Fibroblast of skin of scalp (primary cell): ENCODE results near the gene GMFB. TPM values are rescaled to one million over a fixed set of nuclear protein-coding genes. Genes with fewer than 3 reads are reported as not detected.

ENCODE experiments used
- DNase-seq: peaks from one replicate; pipeline ENCODE4 v3.0.0-alpha.2; 2013
- polyA plus RNA-seq, 2 experiments: library from polyadenylated mRNA; unstranded; fragments of 120-200 nt; gene quantifications; one replicate each; pipeline ENCODE4 v1.2.1, GENCODE V29; 2013; ENCODE audit not compliant: insufficient read length in 2 of 2

Gene GMFB
- 60.1 TPM for polyA plus RNA-seq (2013, experiment 1 of 2; ENCODE audit: insufficient read length)
- 62.1 TPM for polyA plus RNA-seq (2013, experiment 2 of 2; ENCODE audit: insufficient read length)

GRCh38 chr14:54488646-54489317 lies at the start of gene GMFB:
Gene GMFB, minus strand, starts transcription at chr14:54488980. Its CDS starts 53 bp downstream, at chr14:54488927.
- peak; percentile 96 for DNase-seq

- no peak for DNase-seq
These were observed 49.3 kb upstream of the GMFB start for GRCh38 chr14:54538055-54538454.

GRCh38 chr14:54537651-54538050 lies 48.9 kb upstream of the GMFB start:
- DNase-seq, result no peak

- DNase-seq, result no peak
These were observed 46.9 kb upstream of the GMFB start for GRCh38 chr14:54535646-54536045.

GRCh38 chr14:54535126-54535525 lies 46.3 kb upstream of the GMFB start:
- peak; percentile 16 for DNase-seq

GRCh38 chr14:54533100-54533499 lies 44.3 kb upstream of the GMFB start:
- DNase-seq, result no peak

GRCh38 chr14:54532111-54533012 lies 43.6 kb upstream of the GMFB start:
- no peak for DNase-seq

GRCh38 chr14:54529811-54530210 lies 41.0 kb upstream of the GMFB start:
- DNase-seq, result peak; percentile 40

GRCh38 chr14:54528973-54529372 lies 40.2 kb upstream of the GMFB start:
- DNase-seq, result no peak

GRCh38 chr14:54524410-54524809 lies 35.6 kb upstream of the GMFB start:
- DNase-seq, result no peak

GRCh38 chr14:54516709-54517108 lies 27.9 kb upstream of the GMFB start:
- no peak for DNase-seq

GRCh38 chr14:54515670-54516069 lies 26.9 kb upstream of the GMFB start:
- no peak for DNase-seq

- no peak for DNase-seq
These were observed 23.6 kb upstream of the GMFB start for GRCh38 chr14:54512393-54512792.

GRCh38 chr14:54509546-54510501 lies 21.0 kb upstream of the GMFB start, which contains the start of gene CGRRF1:
Gene CGRRF1, plus strand, starts transcription at chr14:54509906. Its CDS starts 54 bp downstream, at chr14:54509960.
- DNase-seq, result peak; percentile 99

- peak; percentile 69 for DNase-seq
These were observed 14.7 kb upstream of the GMFB start for GRCh38 chr14:54503486-54503885.

- DNase-seq, result no peak
These were observed 13.8 kb upstream of the GMFB start for GRCh38 chr14:54502602-54503001.

- DNase-seq, result no peak
These were observed 12.7 kb upstream of the GMFB start for GRCh38 chr14:54501480-54501879.

- no peak for DNase-seq
These were observed 12.0 kb upstream of the GMFB start for GRCh38 chr14:54500744-54501143.

- no peak for DNase-seq
These were observed 9.8 kb upstream of the GMFB start for GRCh38 chr14:54498579-54498978.

GRCh38 chr14:54498095-54498531 lies 9.3 kb upstream of the GMFB start:
- DNase-seq, result no peak

- DNase-seq, result no peak
These were observed 8.4 kb upstream of the GMFB start for GRCh38 chr14:54497224-54497623.

GRCh38 chr14:54493293-54493692 lies 4.5 kb upstream of the GMFB start:
- no peak for DNase-seq
